ENCODE measurements around the gene CLASP1.

GRCh38 chr2:121529439-121530211 is 119.6 kb downstream of the CLASP1 start:
- TF ChIP-seq EP300 (IDR thresholded peaks at IDR 0.05) (no peak), CTCF (IDR thresholded peaks at IDR 0.05) (no peak), POLR2AphosphoS5 (IDR thresholded peaks at IDR 0.05) (no peak), POLR2A (IDR thresholded peaks at IDR 0.05) (no peak)

All from sigmoid colon (tissue), 4 donors.